Urinary bladder (tissue), 4 donors: ENCODE measurements around the gene BSG. TPM values are rescaled to one million over a fixed set of nuclear protein-coding genes. Genes with fewer than 3 reads are reported as not detected.
A peak's percentile ranks its signal among the peaks of the same experiment; 100 is the strongest.
"Not testable (repeated sequence)": the region's sequence is repeated elsewhere in the genome, so short reads cannot be mapped to it uniquely, and the experiment has no call there.

ENCODE experiments used
- DNase-seq: peaks from one replicate; pipeline ENCODE4 v3.0.0-alpha.2; 2015; ENCODE audit errors: extremely low spot score
- H3K27ac ChIP-seq: one replicate; pipeline ENCODE4 v1.5.1; 2013; ENCODE audit warnings: low read depth, mild to moderate bottlenecking, moderate library complexity
- H3K36me3 ChIP-seq: one replicate; pipeline ENCODE4 v1.6.1; 2013; ENCODE audit warnings: mild to moderate bottlenecking, moderate library complexity; ENCODE audit not compliant: insufficient read depth
- H3K4me1 ChIP-seq: one replicate; pipeline ENCODE4 v1.6.1; 2013; ENCODE audit warnings: mild to moderate bottlenecking, moderate library complexity; ENCODE audit not compliant: insufficient read depth
- H3K4me3 ChIP-seq: one replicate; pipeline ENCODE4 v1.5.1; 2013; ENCODE audit warnings: low read depth, low read length
- WGBS: extraction: QIAGEN DNeasy Blood & Tissue Kit; methylation state at CpG from one replicate; pipeline ENCODE4 v1.1.7; 2013; 5-methylcytosine and 5-hydroxymethylcytosine counted together
- polyA plus RNA-seq: library from polyadenylated mRNA; stranded (reverse); fragments of 200-250 nt; gene quantifications from one replicate; pipeline ENCODE4 v1.2.3, GENCODE V29; 2013
- total RNA-seq: library from RNA; depleted of rRNA; stranded (reverse); fragments of >200 nt; gene quantifications from one replicate; pipeline ENCODE4 v1.2.3, GENCODE V29; 2014
- donor health status: healthy with polysubstance abuse.
- donor health status: healthy.

Gene BSG
- total and polyA plus RNA-seq, 2 donors: 89.9 to 989 TPM

GRCh38 chr19:583198-583967 is 11.0 kb downstream of the BSG start:
- no peak for DNase-seq
- 87% methylated on average over 27 of the region's 27 CpGs for WGBS
- H3K27ac ChIP-seq: no peak overlapping the region
- no peaks in the 10 kb centered on the region for H3K4me1 ChIP-seq
- H3K4me3 ChIP-seq: no peak overlapping the region
- no peaks in the 10 kb centered on the region for H3K36me3 ChIP-seq

GRCh38 chr19:583968-584239 is 11.5 kb downstream of the BSG start:
- no peak overlapping the region for H3K27ac ChIP-seq
- H3K4me1 ChIP-seq: no peaks in the 10 kb centered on the region
- H3K36me3 ChIP-seq: no peaks in the 10 kb centered on the region
- 73% methylated on average over 5 of the region's 5 CpGs for WGBS
- DNase-seq: no peak
- no peak overlapping the region for H3K4me3 ChIP-seq

- Histone ChIP-seq H3K4me3 (no peak overlapping the region), H3K4me1 (peaks cover 1% of the 10 kb centered on the region), H3K36me3 (no peaks in the 10 kb centered on the region), H3K27ac (no peak overlapping the region)
- 24% methylated on average over 38 of the region's 38 CpGs for WGBS
- no peak for DNase-seq
Measured at GRCh38 chr19:584240-585001, 12.0 kb downstream of the BSG start.

GRCh38 chr19:585146-585545 is 12.8 kb downstream of the BSG start:
- H3K27ac ChIP-seq, H3K4me1 ChIP-seq, DNase-seq, H3K36me3 ChIP-seq, H3K4me3 ChIP-seq: not testable (repeated sequence)
- 86% methylated on average over 34 of the region's 34 CpGs for WGBS

- Histone ChIP-seq H3K27ac (no peak overlapping the region), H3K36me3 (no peaks in the 10 kb centered on the region), H3K4me1 (peaks cover 3% of the 10 kb centered on the region), H3K4me3 (no peak overlapping the region)
- DNase-seq: no peak
- WGBS: 65% methylated on average over 10 of the region's 10 CpGs
Measured at GRCh38 chr19:585551-586110, 13.2 kb downstream of the BSG start.

- 8% methylated on average over 41 of the region's 41 CpGs for WGBS
Measured at GRCh38 chr19:588093-588740, 15.8 kb downstream of the BSG start.

GRCh38 chr19:588741-589692 is 16.6 kb downstream of the BSG start:
- H3K4me3 ChIP-seq: peak overlapping the region; percentile 41
- no peaks in the 10 kb centered on the region for H3K36me3 ChIP-seq
- peaks cover 3% of the 10 kb centered on the region for H3K4me1 ChIP-seq
- DNase-seq: no peak
- 19% methylated on average over 54 of the region's 54 CpGs for WGBS
- H3K27ac ChIP-seq: no peak overlapping the region

More at GRCh38 chr19:588093-588740, 15.8 kb downstream of the BSG start:
- Histone ChIP-seq H3K27ac (no peak overlapping the region), H3K4me1 (peaks cover 3% of the 10 kb centered on the region), H3K36me3 (no peaks in the 10 kb centered on the region), H3K4me3 (no peak overlapping the region)
- no peak for DNase-seq

- H3K4me3 ChIP-seq: peak within 1 kb of the TSS; percentile 41
- WGBS: 1% methylated on average over 91 of the region's 132 CpGs
- H3K36me3 ChIP-seq: no peaks in the 10 kb centered on the region
- no peak for DNase-seq
- H3K4me1 ChIP-seq: peaks cover 3% of the 10 kb centered on the region
- H3K27ac ChIP-seq: no peak within 1 kb of the TSS
Measured at GRCh38 chr19:589693-590395, 17.4 kb downstream of the BSG start, which contains the start of gene HCN2. Gene HCN2 (plus strand): TSS chr19:589881. CDS start chr19:589946, 65 bp downstream.

GRCh38 chr19:590396-590745 is 18.0 kb downstream of the BSG start:
- H3K4me1 ChIP-seq: peaks cover 3% of the 10 kb centered on the region
- H3K36me3 ChIP-seq: no peaks in the 10 kb centered on the region
- 1% methylated on average over 50 of the region's 50 CpGs for WGBS
- peak overlapping the region; percentile 41 for H3K4me3 ChIP-seq
- no peak overlapping the region for H3K27ac ChIP-seq
- no peak for DNase-seq

- peak overlapping the region; percentile 12 for H3K4me3 ChIP-seq
- WGBS: 5% methylated on average over 41 of the region's 41 CpGs
- H3K4me1 ChIP-seq: peaks cover 3% of the 10 kb centered on the region
- no peak for DNase-seq
- no peaks in the 10 kb centered on the region for H3K36me3 ChIP-seq
- no peak overlapping the region for H3K27ac ChIP-seq
Measured at GRCh38 chr19:590750-591098, 18.3 kb downstream of the BSG start.

GRCh38 chr19:591099-591958 is 18.9 kb downstream of the BSG start:
- Histone ChIP-seq H3K4me1 (peaks cover 3% of the 10 kb centered on the region), H3K27ac (no peak overlapping the region), H3K4me3 (peak overlapping the region; percentile 12), H3K36me3 (no peaks in the 10 kb centered on the region)
- 30% methylated on average over 75 of the region's 75 CpGs for WGBS
- DNase-seq: no peak

GRCh38 chr19:592101-592500 is 19.7 kb downstream of the BSG start:
- Histone ChIP-seq H3K4me3 (no peak overlapping the region), H3K4me1 (peaks cover 3% of the 10 kb centered on the region), H3K36me3 (no peaks in the 10 kb centered on the region), H3K27ac (no peak overlapping the region)
- no peak for DNase-seq
- 72% methylated on average over 19 of the region's 19 CpGs for WGBS
